ENCODE measurements around the gene CXCL12.

The CXCL12 gene

GRCh38 chr10:44417761-44418160, 32.9 kb upstream of the CXCL12 start:
- no peak for DNase-seq (ENCODE audit: low read depth)
- peaks cover 9% of the 10 kb centered on the region for H3K9me3 ChIP-seq (ENCODE audit: control insufficient read depth, low read length)
- peaks cover 26% of the 10 kb centered on the region for H3K27me3 ChIP-seq (replicated peaks; ENCODE audit: control insufficient read depth, insufficient read depth, low read length)
- H3K9ac ChIP-seq (ENCODE audit: low read length): no peak overlapping the region
- peaks cover 15% of the 10 kb centered on the region for H3K4me1 ChIP-seq (ENCODE audit: control insufficient read depth, insufficient read depth, low read length)
- no peak overlapping the region for H3K4me3 ChIP-seq (ENCODE audit: low read length)
- no peaks in the 10 kb centered on the region for H3K36me3 ChIP-seq (ENCODE audit: control insufficient read depth, insufficient read depth, low read length, severe bottlenecking)

- Histone ChIP-seq H3K36me3 (ENCODE audit: control insufficient read depth, insufficient read depth, low read length, severe bottlenecking) (no peaks in the 10 kb centered on the region), H3K4me1 (ENCODE audit: control insufficient read depth, insufficient read depth, low read length) (peaks cover 15% of the 10 kb centered on the region), H3K27me3 (replicated peaks; ENCODE audit: control insufficient read depth, insufficient read depth, low read length) (peaks cover 21% of the 10 kb centered on the region), H3K9me3 (ENCODE audit: control insufficient read depth, low read length) (peaks cover 12% of the 10 kb centered on the region), H3K9ac (ENCODE audit: low read length) (peak overlapping the region; percentile 40), H3K4me3 (ENCODE audit: low read length) (no peak overlapping the region)
- DNase-seq (ENCODE audit: low read depth): no peak
These were observed 32.0 kb upstream of the CXCL12 start for GRCh38 chr10:44416936-44417335.

GRCh38 chr10:44416021-44416771, 31.3 kb upstream of the CXCL12 start:
- no peak for DNase-seq (ENCODE audit: low read depth)
- Histone ChIP-seq H3K9ac (ENCODE audit: low read length) (peak overlapping the region; percentile 40), H3K27me3 (replicated peaks; ENCODE audit: control insufficient read depth, insufficient read depth, low read length) (peaks cover 20% of the 10 kb centered on the region), H3K36me3 (ENCODE audit: control insufficient read depth, insufficient read depth, low read length, severe bottlenecking) (no peaks in the 10 kb centered on the region), H3K4me1 (ENCODE audit: control insufficient read depth, insufficient read depth, low read length) (peaks cover 15% of the 10 kb centered on the region), H3K4me3 (ENCODE audit: low read length) (peak overlapping the region; percentile 55), H3K9me3 (ENCODE audit: control insufficient read depth, low read length) (peaks cover 20% of the 10 kb centered on the region)

- Histone ChIP-seq H3K9me3 (ENCODE audit: control insufficient read depth, low read length) (peaks cover 20% of the 10 kb centered on the region), H3K4me3 (ENCODE audit: low read length) (no peak overlapping the region), H3K27me3 (replicated peaks; ENCODE audit: control insufficient read depth, insufficient read depth, low read length) (peaks cover 18% of the 10 kb centered on the region), H3K9ac (ENCODE audit: low read length) (no peak overlapping the region), H3K4me1 (ENCODE audit: control insufficient read depth, insufficient read depth, low read length) (peaks cover 15% of the 10 kb centered on the region), H3K36me3 (ENCODE audit: control insufficient read depth, insufficient read depth, low read length, severe bottlenecking) (no peaks in the 10 kb centered on the region)
- no peak for DNase-seq (ENCODE audit: low read depth)
These were observed 30.2 kb upstream of the CXCL12 start for GRCh38 chr10:44415121-44415520.

GRCh38 chr10:44413416-44413815, 28.5 kb upstream of the CXCL12 start:
- no peak for DNase-seq (ENCODE audit: low read depth)
- Histone ChIP-seq H3K9ac (ENCODE audit: low read length) (no peak overlapping the region), H3K4me3 (ENCODE audit: low read length) (no peak overlapping the region), H3K27me3 (replicated peaks; ENCODE audit: control insufficient read depth, insufficient read depth, low read length) (peaks cover 3% of the 10 kb centered on the region), H3K9me3 (ENCODE audit: control insufficient read depth, low read length) (peaks cover 20% of the 10 kb centered on the region), H3K36me3 (ENCODE audit: control insufficient read depth, insufficient read depth, low read length, severe bottlenecking) (no peaks in the 10 kb centered on the region), H3K4me1 (ENCODE audit: control insufficient read depth, insufficient read depth, low read length) (peaks cover 15% of the 10 kb centered on the region)

GRCh38 chr10:44411251-44411650, 26.4 kb upstream of the CXCL12 start:
- no peak for DNase-seq (ENCODE audit: low read depth)
- H3K27me3 ChIP-seq (replicated peaks; ENCODE audit: control insufficient read depth, insufficient read depth, low read length): no peaks in the 10 kb centered on the region
- no peaks in the 10 kb centered on the region for H3K36me3 ChIP-seq (ENCODE audit: control insufficient read depth, insufficient read depth, low read length, severe bottlenecking)
- H3K9me3 ChIP-seq (ENCODE audit: control insufficient read depth, low read length): peaks cover 20% of the 10 kb centered on the region
- H3K4me1 ChIP-seq (ENCODE audit: control insufficient read depth, insufficient read depth, low read length): peaks cover 6% of the 10 kb centered on the region
- H3K9ac ChIP-seq (ENCODE audit: low read length): no peak overlapping the region
- H3K4me3 ChIP-seq (ENCODE audit: low read length): no peak overlapping the region

GRCh38 chr10:44404741-44405437, 20.0 kb upstream of the CXCL12 start:
- Histone ChIP-seq H3K9ac (ENCODE audit: low read length) (no peak overlapping the region), H3K27me3 (replicated peaks; ENCODE audit: control insufficient read depth, insufficient read depth, low read length) (no peaks in the 10 kb centered on the region), H3K9me3 (ENCODE audit: control insufficient read depth, low read length) (peaks cover 8% of the 10 kb centered on the region), H3K4me3 (ENCODE audit: low read length) (no peak overlapping the region), H3K36me3 (ENCODE audit: control insufficient read depth, insufficient read depth, low read length, severe bottlenecking) (no peaks in the 10 kb centered on the region), H3K4me1 (ENCODE audit: control insufficient read depth, insufficient read depth, low read length) (no peaks in the 10 kb centered on the region)
- DNase-seq (ENCODE audit: low read depth): no peak

- Histone ChIP-seq H3K9ac (ENCODE audit: low read length) (no peak overlapping the region), H3K27me3 (replicated peaks; ENCODE audit: control insufficient read depth, insufficient read depth, low read length) (no peaks in the 10 kb centered on the region), H3K4me1 (ENCODE audit: control insufficient read depth, insufficient read depth, low read length) (no peaks in the 10 kb centered on the region), H3K36me3 (ENCODE audit: control insufficient read depth, insufficient read depth, low read length, severe bottlenecking) (no peaks in the 10 kb centered on the region), H3K9me3 (ENCODE audit: control insufficient read depth, low read length) (peaks cover 8% of the 10 kb centered on the region), H3K4me3 (ENCODE audit: low read length) (no peak overlapping the region)
- DNase-seq (ENCODE audit: low read depth): no peak
These were observed 17.7 kb upstream of the CXCL12 start for GRCh38 chr10:44402465-44403195.

- H3K4me1 ChIP-seq (ENCODE audit: control insufficient read depth, insufficient read depth, low read length): no peaks in the 10 kb centered on the region
These were observed 15.6 kb upstream of the CXCL12 start for GRCh38 chr10:44400541-44400940.

GRCh38 chr10:44399659-44400451, 15.0 kb upstream of the CXCL12 start:
- no peak overlapping the region for H3K4me3 ChIP-seq (ENCODE audit: low read length)
- H3K9me3 ChIP-seq (ENCODE audit: control insufficient read depth, low read length): peaks cover 4% of the 10 kb centered on the region
- H3K36me3 ChIP-seq (ENCODE audit: control insufficient read depth, insufficient read depth, low read length, severe bottlenecking): no peaks in the 10 kb centered on the region
- H3K27me3 ChIP-seq (replicated peaks; ENCODE audit: control insufficient read depth, insufficient read depth, low read length): peaks cover 14% of the 10 kb centered on the region
- no peaks in the 10 kb centered on the region for H3K4me1 ChIP-seq (ENCODE audit: control insufficient read depth, insufficient read depth, low read length)
- DNase-seq (ENCODE audit: low read depth): no peak
- no peak overlapping the region for H3K9ac ChIP-seq (ENCODE audit: low read length)

More at GRCh38 chr10:44400541-44400940, 15.6 kb upstream of the CXCL12 start:
- peaks cover 11% of the 10 kb centered on the region for H3K27me3 ChIP-seq (replicated peaks; ENCODE audit: control insufficient read depth, insufficient read depth, low read length)
- no peak for DNase-seq (ENCODE audit: low read depth)
- H3K4me3 ChIP-seq (ENCODE audit: low read length): no peak overlapping the region
- no peak overlapping the region for H3K9ac ChIP-seq (ENCODE audit: low read length)
- H3K9me3 ChIP-seq (ENCODE audit: control insufficient read depth, low read length): peaks cover 8% of the 10 kb centered on the region
- no peaks in the 10 kb centered on the region for H3K36me3 ChIP-seq (ENCODE audit: control insufficient read depth, insufficient read depth, low read length, severe bottlenecking)
